Measurements from ENCODE around the gene KANSL1L. TPM values are rescaled to one million over a fixed set of nuclear protein-coding genes. Genes with fewer than 3 reads are reported as not detected.

KANSL1L gene
- total and polyA plus RNA-seq, 8 donors, result 29.6 to 54.6 (median 47.5) TPM

GRCh38 chr2:210086292-210086691 lies 84.9 kb downstream of the KANSL1L start:
- Histone ChIP-seq H3K4me3 (no peak overlapping the region), H3K9me3 (no peaks in the 10 kb centered on the region), H3K36me3 (no peaks in the 10 kb centered on the region), H3K27ac (no peak overlapping the region), H3K4me1 (no peaks in the 10 kb centered on the region), H3K27me3 (no peaks in the 10 kb centered on the region)
- no peak for TF ChIP-seq CTCF (IDR thresholded peaks at IDR 0.05)
- ATAC-seq (no peak), DNase-seq (no peak)
- intact Hi-C loops (cut with DNase I), result no loop called here

GRCh38 chr2:210072922-210073509 lies 98.2 kb downstream of the KANSL1L start:
- DNase-seq (peak in 2 of 4 donors; percentile 3 to 30), ATAC-seq (peak; percentile 35)
- TF ChIP-seq CTCF (IDR thresholded peaks at IDR 0.05), result peak; percentile 30 to 41
- H3K36me3 ChIP-seq, result no peaks in the 10 kb centered on the region
- no peaks in the 10 kb centered on the region for H3K27me3 ChIP-seq
- no peaks in the 10 kb centered on the region for H3K9me3 ChIP-seq
- H3K4me1 ChIP-seq, result no peaks in the 10 kb centered on the region
- H3K27ac ChIP-seq, result no peak overlapping the region
- H3K4me3 ChIP-seq, result no peak overlapping the region
- intact Hi-C loops (cut with DNase I), result loop anchor here in 1 of 2 donors (10.0 kb wide), 1 partner anchor 122 kb away; no protein-coding TSS in a partner anchor

GRCh38 chr2:210072493-210072892 lies 98.7 kb downstream of the KANSL1L start:
- no peak for TF ChIP-seq CTCF (IDR thresholded peaks at IDR 0.05)
- intact Hi-C loops (cut with DNase I), result loop anchor here in 1 of 2 donors (10.0 kb wide), 1 partner anchor 122 kb away; no protein-coding TSS in a partner anchor
- Histone ChIP-seq H3K27me3 (no peaks in the 10 kb centered on the region), H3K9me3 (no peaks in the 10 kb centered on the region), H3K4me3 (no peak overlapping the region), H3K36me3 (no peaks in the 10 kb centered on the region), H3K27ac (no peak overlapping the region), H3K4me1 (no peaks in the 10 kb centered on the region)
- DNase-seq (no peak), ATAC-seq (no peak)

- Histone ChIP-seq H3K36me3 (peaks cover 0 to 14% of the 10 kb centered on the region in 2 donors), H3K9me3 (peaks cover 0 to 6% of the 10 kb centered on the region in 2 donors), H3K4me1 (no peaks in the 10 kb centered on the region), H3K27me3 (no peaks in the 10 kb centered on the region), H3K4me3 (no peak overlapping the region), H3K27ac (no peak overlapping the region)
- ATAC-seq, result no peak
- intact Hi-C loops (cut with DNase I), result no loop called here
- no peak for TF ChIP-seq CTCF (IDR thresholded peaks at IDR 0.05)
- DNase-seq, result no peak
These were observed 107.9 kb downstream of the KANSL1L start for GRCh38 chr2:210063306-210063705.

- H3K4me1 ChIP-seq, result no peaks in the 10 kb centered on the region
- peaks cover 0 to 33% of the 10 kb centered on the region in 2 donors for H3K36me3 ChIP-seq
- no peak overlapping the region for H3K27ac ChIP-seq
- H3K9me3 ChIP-seq, result peaks cover 0 to 25% of the 10 kb centered on the region in 2 donors
- ATAC-seq (no peak), DNase-seq (no peak)
- H3K27me3 ChIP-seq, result no peaks in the 10 kb centered on the region
- intact Hi-C loops (cut with DNase I), result no loop called here
- no peak for TF ChIP-seq CTCF (IDR thresholded peaks at IDR 0.05)
- H3K4me3 ChIP-seq, result no peak overlapping the region
These were observed 115.4 kb downstream of the KANSL1L start for GRCh38 chr2:210055825-210056224.

Data from left lung (tissue), 10 donors.